Activated CD8-positive, alpha-beta T cell treated with anti-CD3 and anti-CD28 coated beads, Interleukin-2, amount 10 ng/mL, durations not matched to agents 7 days and 5 days (primary cell): ENCODE results near the gene S100G. TPM values are rescaled to one million over a fixed set of nuclear protein-coding genes. Genes with fewer than 3 reads are reported as not detected.
"Not testable (repeated sequence)": the region's sequence is repeated elsewhere in the genome, so short reads cannot be mapped to it uniquely, and the experiment has no call there.

Experiments used
- ATAC-seq: fragments of 150-1000 bp; cut with Tn5 transposase; one replicate; pipeline ENCODE4 v1.10.0; 2021; ENCODE audit warnings: moderate library complexity
- CTCF ChIA-PET: fragments of 350-600 bp; sonication (Branson Sonifier 250); formaldehyde crosslinking; loops from one replicate; lab custom pipeline; 2021; ENCODE audit warnings: antibody characterized with exemption; lab: Charles Lee
- POLR2A ChIA-PET: fragments of 350-600 bp; sonication (Branson Sonifier 250); formaldehyde crosslinking; loops from one replicate; lab custom pipeline; 2021; ENCODE audit warnings: antibody characterized with exemption; lab: Charles Lee
- DNase-seq: peaks from one replicate; pipeline ENCODE4 v3.0.0-alpha.2; 2020
- H3K27ac Mint-ChIP-seq: one replicate; pipeline ENCODE4 v1.8.0; 2021; ENCODE audit warnings: mild to moderate bottlenecking, mixed read lengths
- H3K27me3 Mint-ChIP-seq: one replicate; pipeline ENCODE4 v1.8.0; 2021; ENCODE audit warnings: low read depth, mixed read lengths
- H3K36me3 Mint-ChIP-seq: one replicate; pipeline ENCODE4 v1.8.0; 2021; ENCODE audit warnings: low read depth, mixed read lengths
- H3K4me1 Mint-ChIP-seq: one replicate; pipeline ENCODE4 v1.8.0; 2021; ENCODE audit warnings: low read depth, mixed read lengths
- H3K4me3 Mint-ChIP-seq: one replicate; pipeline ENCODE4 v1.8.0; 2021; ENCODE audit warnings: mild to moderate bottlenecking, mixed read lengths
- H3K9me3 Mint-ChIP-seq: one replicate; pipeline ENCODE4 v1.8.0; 2022; ENCODE audit warnings: mixed read lengths; ENCODE audit not compliant: insufficient read depth
- total RNA-seq, 2 experiments: library from RNA; stranded (reverse); gene quantifications; one replicate each; pipeline ENCODE4 v1.2.3, GENCODE V29; 2021

The S100G gene
- total RNA-seq, 2 experiments from 2014 or later = not detected

GRCh38 chrX:16628511-16628910 is 21.4 kb upstream of the S100G start:
- H3K4me1 Mint-ChIP-seq, H3K27me3 Mint-ChIP-seq, POLR2A ChIA-PET, ATAC-seq, H3K4me3 Mint-ChIP-seq, DNase-seq, H3K9me3 Mint-ChIP-seq, H3K36me3 Mint-ChIP-seq, H3K27ac Mint-ChIP-seq: not testable (repeated sequence)
- CTCF ChIA-PET = interaction anchor here (0.6 kb wide), 1 partner anchor 44 kb away, joined by 3 read pairs; no protein-coding TSS in a partner anchor

GRCh38 chrX:16628946-16629595 is 20.9 kb upstream of the S100G start:
- ChIA-PET CTCF (no interaction called here), POLR2A (no interaction called here)
- H3K4me1 Mint-ChIP-seq = peaks cover 2% of the 10 kb centered on the region
- H3K27me3 Mint-ChIP-seq = no peaks in the 10 kb centered on the region
- ATAC-seq (no peak), DNase-seq (no peak)
- no peak overlapping the region for H3K4me3 Mint-ChIP-seq
- no peaks in the 10 kb centered on the region for H3K9me3 Mint-ChIP-seq
- H3K27ac Mint-ChIP-seq = no peak overlapping the region
- H3K36me3 Mint-ChIP-seq = no peaks in the 10 kb centered on the region

- DNase-seq = no peak
- Mint-ChIP-seq H3K36me3 (no peaks in the 10 kb centered on the region), H3K4me3 (no peak overlapping the region), H3K27ac (no peak overlapping the region), H3K9me3 (no peaks in the 10 kb centered on the region), H3K4me1 (peaks cover 2% of the 10 kb centered on the region), H3K27me3 (no peaks in the 10 kb centered on the region)
- ChIA-PET CTCF (no interaction called here), POLR2A (no interaction called here)
- ATAC-seq = no peak
These were observed 20.0 kb upstream of the S100G start for GRCh38 chrX:16629909-16630308.

GRCh38 chrX:16633754-16634153 is 16.2 kb upstream of the S100G start:
- DNase-seq (no peak), ATAC-seq (no peak)
- no peaks in the 10 kb centered on the region for H3K36me3 Mint-ChIP-seq
- no peak overlapping the region for H3K27ac Mint-ChIP-seq
- ChIA-PET CTCF (no interaction called here), POLR2A (no interaction called here)
- H3K9me3 Mint-ChIP-seq = no peaks in the 10 kb centered on the region
- H3K4me3 Mint-ChIP-seq = no peak overlapping the region
- peaks cover 2% of the 10 kb centered on the region for H3K4me1 Mint-ChIP-seq
- H3K27me3 Mint-ChIP-seq = no peaks in the 10 kb centered on the region

GRCh38 chrX:16635040-16635439 is 14.9 kb upstream of the S100G start:
- H3K4me1 Mint-ChIP-seq = peaks cover 2% of the 10 kb centered on the region
- ChIA-PET POLR2A (no interaction called here), CTCF (no interaction called here)
- no peaks in the 10 kb centered on the region for H3K27me3 Mint-ChIP-seq
- ATAC-seq = no peak
- no peak for DNase-seq
- no peaks in the 10 kb centered on the region for H3K9me3 Mint-ChIP-seq
- H3K4me3 Mint-ChIP-seq = no peak overlapping the region
- no peak overlapping the region for H3K27ac Mint-ChIP-seq
- no peaks in the 10 kb centered on the region for H3K36me3 Mint-ChIP-seq

GRCh38 chrX:16635596-16635995 is 14.4 kb upstream of the S100G start:
- H3K27ac Mint-ChIP-seq = no peak overlapping the region
- no peaks in the 10 kb centered on the region for H3K27me3 Mint-ChIP-seq

GRCh38 chrX:16638533-16638932 is 11.4 kb upstream of the S100G start:
- POLR2A ChIA-PET = no interaction called here
- no peaks in the 10 kb centered on the region for H3K27me3 Mint-ChIP-seq
- no peaks in the 10 kb centered on the region for H3K9me3 Mint-ChIP-seq

More at GRCh38 chrX:16635596-16635995, 14.4 kb upstream of the S100G start:
- Mint-ChIP-seq H3K4me3 (no peak overlapping the region), H3K9me3 (no peaks in the 10 kb centered on the region), H3K4me1 (peaks cover 2% of the 10 kb centered on the region), H3K36me3 (no peaks in the 10 kb centered on the region)
- ATAC-seq (no peak), DNase-seq (no peak)
- CTCF ChIA-PET = no interaction called here
- POLR2A ChIA-PET = no interaction called here

GRCh38 chrX:16639966-16640365 is 10.0 kb upstream of the S100G start:
- POLR2A ChIA-PET = no interaction called here
- DNase-seq (no peak), ATAC-seq (no peak)
- no peaks in the 10 kb centered on the region for H3K9me3 Mint-ChIP-seq
- H3K27me3 Mint-ChIP-seq = no peaks in the 10 kb centered on the region
- H3K4me1 Mint-ChIP-seq = no peaks in the 10 kb centered on the region
- H3K36me3 Mint-ChIP-seq = no peaks in the 10 kb centered on the region
- no peak overlapping the region for H3K27ac Mint-ChIP-seq
- H3K4me3 Mint-ChIP-seq = no peak overlapping the region
- CTCF ChIA-PET = no interaction called here

More at GRCh38 chrX:16638533-16638932, 11.4 kb upstream of the S100G start:
- Mint-ChIP-seq H3K27ac (no peak overlapping the region), H3K4me1 (peaks cover 2% of the 10 kb centered on the region), H3K36me3 (no peaks in the 10 kb centered on the region), H3K4me3 (no peak overlapping the region)
- DNase-seq (no peak), ATAC-seq (no peak)
- CTCF ChIA-PET = no interaction called here

- no peaks in the 10 kb centered on the region for H3K9me3 Mint-ChIP-seq
- no peak for ATAC-seq
- DNase-seq = no peak
- no peaks in the 10 kb centered on the region for H3K27me3 Mint-ChIP-seq
- CTCF ChIA-PET = no interaction called here
- no peak overlapping the region for H3K4me3 Mint-ChIP-seq
- POLR2A ChIA-PET = no interaction called here
- H3K36me3 Mint-ChIP-seq = no peaks in the 10 kb centered on the region
- H3K27ac Mint-ChIP-seq = no peak overlapping the region
- no peaks in the 10 kb centered on the region for H3K4me1 Mint-ChIP-seq
These were observed 9.1 kb upstream of the S100G start for GRCh38 chrX:16640823-16641222.

GRCh38 chrX:16643176-16643575 is 6.8 kb upstream of the S100G start:
- Mint-ChIP-seq H3K4me1 (no peaks in the 10 kb centered on the region), H3K9me3 (no peaks in the 10 kb centered on the region), H3K27ac (no peak overlapping the region), H3K27me3 (no peaks in the 10 kb centered on the region), H3K4me3 (no peak overlapping the region), H3K36me3 (no peaks in the 10 kb centered on the region)
- DNase-seq (no peak), ATAC-seq (no peak)
- ChIA-PET POLR2A (no interaction called here), CTCF (no interaction called here)

- no peaks in the 10 kb centered on the region for H3K9me3 Mint-ChIP-seq
- CTCF ChIA-PET = no interaction called here
- no peak overlapping the region for H3K27ac Mint-ChIP-seq
These were observed 3.4 kb upstream of the S100G start for GRCh38 chrX:16646366-16647138.

GRCh38 chrX:16651391-16652024 is 1.6 kb downstream of the S100G start:
- POLR2A ChIA-PET = no interaction called here
- DNase-seq (no peak), ATAC-seq (no peak)
- Mint-ChIP-seq H3K36me3 (no peaks in the 10 kb centered on the region), H3K4me1 (no peaks in the 10 kb centered on the region), H3K27me3 (no peaks in the 10 kb centered on the region), H3K9me3 (no peaks in the 10 kb centered on the region), H3K27ac (no peak overlapping the region), H3K4me3 (no peak overlapping the region)
- CTCF ChIA-PET = interaction anchor here (0.9 kb wide), 1 partner anchor 214 kb away, joined by 4 read pairs; no protein-coding TSS in a partner anchor

More at GRCh38 chrX:16646366-16647138, 3.4 kb upstream of the S100G start:
- Mint-ChIP-seq H3K4me3 (no peak overlapping the region), H3K36me3 (no peaks in the 10 kb centered on the region), H3K27me3 (no peaks in the 10 kb centered on the region), H3K4me1 (no peaks in the 10 kb centered on the region)
- no peak for ATAC-seq
- no peak for DNase-seq
- POLR2A ChIA-PET = no interaction called here
